GM12872 (cell line): ENCODE results near the gene VKORC1.

ENCODE experiments used
- TF ChIP-seq, protein P1 (sequence below): IDR thresholded peaks from 3 replicates; pipeline ENCODE4 v1.5.1; 2011; ENCODE audit warnings: low read depth, mild to moderate bottlenecking, low read length, moderate library complexity; ENCODE audit not compliant: insufficient read depth

VKORC1 gene

GRCh38 chr16:31089199-31089598 lies 5.4 kb downstream of the VKORC1 start:
- TF ChIP-seq, protein P1, sequence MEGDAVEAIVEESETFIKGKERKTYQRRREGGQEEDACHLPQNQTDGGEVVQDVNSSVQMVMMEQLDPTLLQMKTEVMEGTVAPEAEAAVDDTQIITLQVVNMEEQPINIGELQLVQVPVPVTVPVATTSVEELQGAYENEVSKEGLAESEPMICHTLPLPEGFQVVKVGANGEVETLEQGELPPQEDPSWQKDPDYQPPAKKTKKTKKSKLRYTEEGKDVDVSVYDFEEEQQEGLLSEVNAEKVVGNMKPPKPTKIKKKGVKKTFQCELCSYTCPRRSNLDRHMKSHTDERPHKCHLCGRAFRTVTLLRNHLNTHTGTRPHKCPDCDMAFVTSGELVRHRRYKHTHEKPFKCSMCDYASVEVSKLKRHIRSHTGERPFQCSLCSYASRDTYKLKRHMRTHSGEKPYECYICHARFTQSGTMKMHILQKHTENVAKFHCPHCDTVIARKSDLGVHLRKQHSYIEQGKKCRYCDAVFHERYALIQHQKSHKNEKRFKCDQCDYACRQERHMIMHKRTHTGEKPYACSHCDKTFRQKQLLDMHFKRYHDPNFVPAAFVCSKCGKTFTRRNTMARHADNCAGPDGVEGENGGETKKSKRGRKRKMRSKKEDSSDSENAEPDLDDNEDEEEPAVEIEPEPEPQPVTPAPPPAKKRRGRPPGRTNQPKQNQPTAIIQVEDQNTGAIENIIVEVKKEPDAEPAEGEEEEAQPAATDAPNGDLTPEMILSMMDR, result no peak

DNA sequence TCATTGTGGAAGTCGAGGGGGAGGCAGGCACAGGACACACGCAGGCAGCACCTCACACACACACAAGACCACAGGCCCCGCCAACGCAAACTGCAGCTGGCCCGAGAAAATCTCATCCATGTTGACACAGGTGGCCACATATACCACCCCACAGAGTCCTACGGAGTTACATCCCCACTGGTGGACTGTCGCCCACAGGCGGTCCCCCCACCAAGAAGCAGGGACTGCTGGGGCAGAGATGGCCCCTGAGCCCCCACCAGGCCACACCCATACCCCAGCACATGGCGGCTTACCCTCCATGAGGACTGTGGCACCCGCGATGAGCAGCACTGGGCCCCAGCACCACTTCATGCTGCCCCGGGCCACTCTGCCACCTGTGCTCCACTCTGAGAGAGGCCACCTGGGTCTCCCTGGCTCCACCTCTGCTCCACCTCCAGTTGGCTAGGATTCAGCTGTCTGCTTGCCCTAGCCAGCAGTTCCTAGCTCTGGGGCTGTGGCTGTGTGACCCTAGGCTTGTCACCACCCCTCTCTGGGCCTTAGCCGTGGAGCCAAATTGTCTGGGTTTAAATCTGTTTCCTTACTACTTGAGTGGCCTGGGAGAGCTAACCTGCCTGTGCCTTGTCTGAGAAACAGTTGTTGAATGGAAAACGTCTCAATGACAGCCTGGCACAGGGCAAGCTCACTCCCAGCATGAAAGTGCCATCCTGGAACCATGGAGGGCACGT lies 6.0 kb downstream of the VKORC1 start, which contains the start of gene PRSS53:
TSS of gene PRSS53 (minus strand) at position 485 of the 725 bp plus-strand sequence. CDS start at position 351, 134 bp downstream.
- TF ChIP-seq, protein P1, result no peak

DNA sequence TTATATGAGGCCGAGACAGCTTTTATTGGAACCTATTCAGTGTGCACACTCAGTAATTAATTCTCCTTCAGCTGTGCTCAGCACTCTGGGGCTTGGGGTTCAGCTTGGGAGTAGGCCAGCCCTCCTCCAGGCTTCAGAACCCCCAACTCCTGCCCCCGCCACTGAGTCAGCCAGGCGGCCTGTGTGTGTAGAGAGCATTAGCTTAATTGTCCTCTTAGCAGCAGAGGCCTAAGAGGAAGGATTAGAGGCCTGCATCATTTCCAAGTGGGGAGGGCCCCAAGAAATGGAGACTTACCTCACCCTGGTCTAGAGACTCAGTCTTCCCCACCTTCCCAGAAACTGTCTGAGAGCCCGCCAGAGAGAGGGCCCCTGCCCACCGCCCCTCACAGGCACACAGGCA lies 6.6 kb downstream of the VKORC1 start:
- TF ChIP-seq, protein P1, result no peak

DNA sequence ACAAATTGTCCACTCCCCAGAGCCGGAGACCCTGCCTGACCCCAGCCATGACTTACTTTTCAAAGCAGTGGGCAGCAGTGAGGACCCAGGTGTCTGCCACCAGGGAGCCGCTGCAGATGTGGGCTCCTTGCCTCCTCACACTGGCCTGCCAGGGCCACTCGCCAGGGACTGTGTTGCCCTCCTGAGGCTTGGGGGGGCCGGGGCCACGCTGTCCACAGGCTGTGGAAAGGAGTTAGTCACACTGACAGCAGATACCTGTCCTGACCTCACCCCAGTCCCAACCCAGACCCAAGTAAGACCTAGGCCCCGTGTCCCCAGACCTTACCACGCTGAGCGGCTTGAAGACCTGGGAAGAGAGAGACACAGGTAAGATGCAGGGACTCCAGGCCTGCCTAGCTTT lies 7.1 kb downstream of the VKORC1 start:
- TF ChIP-seq, protein P1, result no peak

GRCh38 chr16:31086629-31086906 lies 8.0 kb downstream of the VKORC1 start:
- TF ChIP-seq, protein P1, result no peak

GRCh38 chr16:31085873-31086628 lies 8.5 kb downstream of the VKORC1 start:
- TF ChIP-seq, protein P1, result no peak

DNA sequence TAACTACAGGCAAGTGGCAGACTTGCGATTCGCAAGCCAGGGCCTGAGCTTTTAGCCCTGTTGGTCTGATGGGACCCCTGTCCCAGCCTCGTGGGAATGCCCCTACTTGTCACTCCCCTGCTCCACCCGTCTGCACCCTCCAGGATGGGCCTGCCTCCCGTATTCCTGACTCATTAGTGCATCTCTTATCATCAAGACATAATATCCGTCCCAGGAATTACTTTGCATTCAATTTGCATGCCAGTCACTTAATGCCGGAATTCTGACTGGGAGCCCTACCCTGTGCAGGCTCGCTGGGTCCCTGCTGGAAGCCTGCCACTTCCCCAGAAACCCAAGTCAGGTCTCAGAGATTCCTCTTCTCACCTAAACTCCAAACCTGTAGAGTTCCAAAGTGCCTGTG lies 9.2 kb downstream of the VKORC1 start:
- TF ChIP-seq, protein P1, result no peak
